Adrenal gland (tissue), 19 donors: ENCODE data around the gene HMGA1. TPM values are rescaled to one million over a fixed set of nuclear protein-coding genes. Genes with fewer than 3 reads are reported as not detected.

Source experiments
- DNase-seq, 7 donors: peaks; one replicate each; pipeline ENCODE4 v3.0.0-alpha.2; 2019 to 2020
- H3K27ac ChIP-seq, 5 donors: fragments of 200-600 bp; sonication (generic) in 4 of 5; 1 replicate in 3 of 5; 2 replicates in 2 of 5; pipeline versions ENCODE4 v1.5.1 to v1.8.0; 2016 to 2020; ENCODE audit warnings: mild to moderate bottlenecking in 1 of 5
- H3K27me3 ChIP-seq: fragments of 200-600 bp; 2 replicates; pipeline ENCODE4 v1.8.0; 2021
- H3K36me3 ChIP-seq, 2 donors: fragments of 200-600 bp; replicated peaks in 1 of 2; 1 replicate in 1 of 2; 2 replicates in 1 of 2; pipeline versions ENCODE4 v1.5.1 to v1.8.0; 2018 to 2022
- H3K4me1 ChIP-seq, 2 donors: fragments of 200-600 bp; replicated peaks in 1 of 2; 1 replicate in 1 of 2; 2 replicates in 1 of 2; pipeline versions ENCODE4 v1.5.1 to v1.8.0; 2018 to 2021
- H3K4me3 ChIP-seq, 4 donors: fragments of 200-600 bp; sonication (generic) in 3 of 4; one replicate each; pipeline ENCODE4 v1.5.1; 2016 to 2018
- H3K9me3 ChIP-seq, 3 donors: fragments of 200-600 bp; sonication (generic) in 1 of 3; replicated peaks in 1 of 3; 1 replicate in 2 of 3; 2 replicates in 1 of 3; pipeline versions ENCODE4 v1.5.1 to v1.8.0; 2016 to 2021
- POLR2A ChIP-seq, 2 donors: fragments of 450-650 bp; IDR thresholded peaks; one replicate each; pipeline ENCODE4 v1.6.1; 2017; ENCODE audit warnings: antibody characterized with exemption in 2 of 2, mild to moderate bottlenecking in 2 of 2, moderate library complexity in 1 of 2
- WGBS, 4 donors: extraction: QIAGEN DNeasy Blood & Tissue Kit in 2 of 4; methylation state at CpG; one replicate each; pipeline versions ENCODE4 v1.1.5 to v1.1.7; 2013 to 2017; 5-methylcytosine and 5-hydroxymethylcytosine counted together
- intact Hi-C, 2 donors: fragments of 100-400 bp; cut with DNase I; formaldehyde crosslinking; loops; one replicate each; pipeline versions ENCODE4 v1.14.1 to v1.15.0; 2022 to 2023
- long read RNA-seq, 10 donors: library from polyadenylated mRNA in 3 of 10; unstranded in 2 of 10; stranded (forward) in 1 of 10; transcript quantifications; one replicate each; pipeline ENCODE4 v2.0.0 and lab custom pipeline, GENCODE V29; 2021 to 2026
- polyA plus RNA-seq, 3 donors: library from polyadenylated mRNA; stranded (reverse); fragments of 200-250 nt in 2 of 3; fragments of 350-450 nt in 1 of 3; fragmentation: Illumina TruSeq in 1 of 3; extraction: RNeasy Lipid Tissue Mini Kit (QIAGEN cat#74804) in 1 of 3; gene quantifications; one replicate each; pipeline ENCODE4 v1.2.3, GENCODE V29; 2013 to 2014
- total RNA-seq, 9 donors: library from RNA; depleted of rRNA in 4 of 9; stranded (reverse); fragments of >200 nt in 4 of 9; fragments of 120-200 nt in 1 of 9; fragmentation: NEBNext Ultra II Directional in 1 of 9; extraction: Animal tissue kit (Norgen Biotek cat#: 25700) in 1 of 9; gene quantifications; one replicate each; pipeline versions ENCODE4 v1.1.0 to v1.2.4, GENCODE V29; 2013 to 2023
- TF ChIP-seq, protein P1 (sequence below), 6 experiments: fragments of 450-650 bp in 4 of 6; fragments of 200-600 bp in 2 of 6; sonication (generic) in 1 of 6; IDR thresholded peaks; 1 replicate in 5 of 6; 2 replicates in 1 of 6; pipeline versions ENCODE4 v1.5.1 to v1.8.0; 2016 to 2021; ENCODE audit warnings: antibody characterized with exemption in 6 of 6, mild to moderate bottlenecking in 2 of 6, moderate library complexity in 1 of 6
- donor health status: healthy with polysubstance abuse.
- donor health status: Bipolar disorder and iron deficiency.
- donor health status: DM: yes; HTN: yes; CAD: no.
- donor health status: DM: no; HTN: no; CAD: no.
- donor health status: DM: no; HTN: no; CAD: no.
- donor health status: DM: yes; HTN: yes; CAD: no.

Gene HMGA1, protein sequence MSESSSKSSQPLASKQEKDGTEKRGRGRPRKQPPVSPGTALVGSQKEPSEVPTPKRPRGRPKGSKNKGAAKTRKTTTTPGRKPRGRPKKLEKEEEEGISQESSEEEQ
- total RNA-seq (10 to 100 TPM in 6 of 9 donors, 1 to 10 TPM in 3; 3.6 to 27.0 (median 12.2) TPM), polyA plus RNA-seq (10 to 100 TPM in 1 of 3 donors, 1 to 10 TPM in 2; 6.6 to 13.3 (median 7.1) TPM)
- long read RNA-seq, donor 1, partial matches to known transcripts: 0 of 1 reads
- long read RNA-seq, donor 1, other reads (novel, unspliced or antisense): 0 of 1 reads
- long read RNA-seq, donor 2, partial matches to known transcripts: 0 of 4 reads
- long read RNA-seq, donor 2, other reads (novel, unspliced or antisense): 0 of 4 reads
- long read RNA-seq, donor 3, partial matches to known transcripts: 12 of 16 reads
- long read RNA-seq, donor 3, other reads (novel, unspliced or antisense): 0 of 16 reads
- long read RNA-seq, donor 4, partial matches to known transcripts: 0 of 3 reads
- long read RNA-seq, donor 4, other reads (novel, unspliced or antisense): 2 of 3 reads
- long read RNA-seq, donor 5, transcript HMGA1-201 (6 exons, 1,920 nt): major isoform, 5 of 15 reads
- long read RNA-seq, donor 5, partial matches to known transcripts: 0 of 15 reads
- long read RNA-seq, donor 5, other reads (novel, unspliced or antisense): 6 of 15 reads
- long read RNA-seq, donor 6, partial matches to known transcripts: 0 of 7 reads
- long read RNA-seq, donor 6, other reads (novel, unspliced or antisense): 1 of 7 reads
- long read RNA-seq, donor 7, partial matches to known transcripts: 0 of 2 reads
- long read RNA-seq, donor 7, other reads (novel, unspliced or antisense): 0 of 2 reads
- long read RNA-seq, donor 8, partial matches to known transcripts: 0 of 3 reads
- long read RNA-seq, donor 8, other reads (novel, unspliced or antisense): 0 of 3 reads
- long read RNA-seq, donor 9, partial matches to known transcripts: 0 of 2 reads
- long read RNA-seq, donor 9, other reads (novel, unspliced or antisense): 0 of 2 reads
- long read RNA-seq, donor 10, partial matches to known transcripts: 0 of 2 reads
- long read RNA-seq, donor 10, other reads (novel, unspliced or antisense): 0 of 2 reads

DNA sequence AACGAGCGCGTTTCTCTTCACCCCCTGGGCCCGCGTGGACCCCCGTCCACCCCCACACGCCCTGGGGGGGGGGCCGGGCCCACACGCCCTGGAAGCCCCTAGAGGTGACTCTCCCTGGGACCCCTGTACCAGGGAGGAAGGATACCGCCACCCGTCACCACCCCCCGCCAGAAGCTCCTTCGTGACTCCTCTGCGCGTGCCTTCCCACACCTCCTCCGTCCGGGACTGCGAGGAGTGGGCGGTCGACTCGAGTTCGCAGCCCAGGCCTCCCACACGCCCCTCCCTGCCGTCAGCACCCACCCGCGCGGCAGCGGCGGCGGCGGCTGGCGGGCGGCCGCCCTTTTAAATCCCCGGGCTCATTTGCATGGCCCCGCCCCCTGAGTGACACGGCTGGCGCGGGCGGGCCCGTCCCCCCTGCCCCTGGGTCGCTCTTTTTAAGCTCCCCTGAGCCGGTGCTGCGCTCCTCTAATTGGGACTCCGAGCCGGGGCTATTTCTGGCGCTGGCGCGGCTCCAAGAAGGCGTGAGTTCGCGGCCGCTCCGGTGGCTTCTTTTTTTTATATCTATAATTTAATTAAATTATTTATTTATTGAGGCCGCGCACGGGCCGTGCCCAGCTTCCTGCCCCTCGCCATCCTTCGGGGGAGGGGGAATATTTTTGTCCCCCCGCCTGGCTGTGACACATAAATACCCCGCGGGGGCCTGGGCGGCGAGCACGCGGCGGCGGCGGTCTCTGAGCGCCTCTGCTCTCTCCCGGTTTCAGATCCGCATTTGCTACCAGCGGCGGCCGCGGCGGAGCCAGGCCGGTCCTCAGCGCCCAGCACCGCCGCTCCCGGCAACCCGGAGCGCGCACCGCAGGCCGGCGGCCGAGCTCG, at the start of gene HMGA1:
Gene HMGA1 (plus strand): TSS at position 431 of the 873 bp plus-strand sequence. CDS start 3,908 bp downstream, outside the sequence.
- Histone ChIP-seq H3K36me3 (no peaks in the 10 kb centered on the region), H3K27ac (peak within 1 kb of the TSS; percentile 46 to 87 (median 56)), H3K4me1 (peaks cover 5 to 18% of the 10 kb centered on the region in 2 donors), H3K4me3 (peak within 1 kb of the TSS in 2 of 4 donors; percentile 43 to 79), H3K27me3 (no peaks in the 10 kb centered on the region), H3K9me3 (no peaks in the 10 kb centered on the region)
- intact Hi-C loops: no loop called here
- peak; percentile 47 to 73 for TF ChIP-seq POLR2A (IDR thresholded peaks at IDR 0.05)
- TF ChIP-seq, protein P1, sequence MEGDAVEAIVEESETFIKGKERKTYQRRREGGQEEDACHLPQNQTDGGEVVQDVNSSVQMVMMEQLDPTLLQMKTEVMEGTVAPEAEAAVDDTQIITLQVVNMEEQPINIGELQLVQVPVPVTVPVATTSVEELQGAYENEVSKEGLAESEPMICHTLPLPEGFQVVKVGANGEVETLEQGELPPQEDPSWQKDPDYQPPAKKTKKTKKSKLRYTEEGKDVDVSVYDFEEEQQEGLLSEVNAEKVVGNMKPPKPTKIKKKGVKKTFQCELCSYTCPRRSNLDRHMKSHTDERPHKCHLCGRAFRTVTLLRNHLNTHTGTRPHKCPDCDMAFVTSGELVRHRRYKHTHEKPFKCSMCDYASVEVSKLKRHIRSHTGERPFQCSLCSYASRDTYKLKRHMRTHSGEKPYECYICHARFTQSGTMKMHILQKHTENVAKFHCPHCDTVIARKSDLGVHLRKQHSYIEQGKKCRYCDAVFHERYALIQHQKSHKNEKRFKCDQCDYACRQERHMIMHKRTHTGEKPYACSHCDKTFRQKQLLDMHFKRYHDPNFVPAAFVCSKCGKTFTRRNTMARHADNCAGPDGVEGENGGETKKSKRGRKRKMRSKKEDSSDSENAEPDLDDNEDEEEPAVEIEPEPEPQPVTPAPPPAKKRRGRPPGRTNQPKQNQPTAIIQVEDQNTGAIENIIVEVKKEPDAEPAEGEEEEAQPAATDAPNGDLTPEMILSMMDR (IDR thresholded peaks at IDR 0.05): no peak
- peak; percentile 80 to 91 (median 85) for DNase-seq
- WGBS, 4 donors: 2 to 6% (median 3%) methylated on average over 42 to 91 of the region's 91 CpGs

DNA sequence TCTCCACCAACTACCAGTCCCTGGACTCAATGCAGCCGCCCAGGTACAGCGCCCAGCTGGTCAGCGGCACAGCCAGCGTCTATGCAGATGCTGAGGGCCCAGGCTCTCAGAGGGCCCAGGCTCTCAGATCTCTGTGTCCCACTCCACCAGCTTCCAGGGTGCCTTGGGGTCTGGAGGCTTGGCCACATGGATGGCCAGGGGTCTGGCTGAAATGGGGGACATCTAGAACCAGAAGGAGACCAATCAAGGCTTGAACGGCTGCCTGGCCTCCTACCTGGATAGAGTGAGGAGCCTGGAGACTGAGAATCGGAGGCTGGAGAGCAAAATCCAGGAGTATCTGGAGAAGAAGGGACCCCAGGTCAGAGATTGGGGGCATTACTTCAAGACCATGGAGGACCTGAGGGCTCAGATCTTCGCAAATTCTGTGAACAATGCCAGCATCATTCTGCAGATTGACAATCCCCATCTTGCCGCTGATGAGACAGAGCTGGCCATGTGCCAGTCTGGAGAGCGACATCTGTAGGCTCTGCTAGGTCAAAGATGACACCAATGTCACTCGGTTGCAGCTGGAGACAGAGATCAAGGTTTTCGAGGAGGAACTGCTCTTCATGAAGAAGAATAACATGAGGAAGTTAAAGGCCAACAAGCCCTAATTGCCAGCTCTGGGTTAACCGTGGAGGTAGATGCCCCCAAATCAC, 46.7 kb upstream of the HMGA1 start:
- Histone ChIP-seq H3K27me3 (no peaks in the 10 kb centered on the region), H3K36me3 (no peaks in the 10 kb centered on the region), H3K27ac (no peak overlapping the region), H3K4me1 (no peaks in the 10 kb centered on the region), H3K9me3 (no peaks in the 10 kb centered on the region), H3K4me3 (no peak overlapping the region)
- 78 to 86% (median 79%) methylated on average over 11 to 12 of the region's 12 CpGs for WGBS, 4 donors
- intact Hi-C loops: loop anchor here in 1 of 2 donors (10.0 kb wide), 1 partner anchor 415 kb away; no protein-coding TSS in a partner anchor
- TF ChIP-seq, protein P1 (IDR thresholded peaks at IDR 0.05): no peak
- TF ChIP-seq POLR2A (IDR thresholded peaks at IDR 0.05): no peak
- peak in 2 of 7 donors; percentile 18 to 23 for DNase-seq

DNA sequence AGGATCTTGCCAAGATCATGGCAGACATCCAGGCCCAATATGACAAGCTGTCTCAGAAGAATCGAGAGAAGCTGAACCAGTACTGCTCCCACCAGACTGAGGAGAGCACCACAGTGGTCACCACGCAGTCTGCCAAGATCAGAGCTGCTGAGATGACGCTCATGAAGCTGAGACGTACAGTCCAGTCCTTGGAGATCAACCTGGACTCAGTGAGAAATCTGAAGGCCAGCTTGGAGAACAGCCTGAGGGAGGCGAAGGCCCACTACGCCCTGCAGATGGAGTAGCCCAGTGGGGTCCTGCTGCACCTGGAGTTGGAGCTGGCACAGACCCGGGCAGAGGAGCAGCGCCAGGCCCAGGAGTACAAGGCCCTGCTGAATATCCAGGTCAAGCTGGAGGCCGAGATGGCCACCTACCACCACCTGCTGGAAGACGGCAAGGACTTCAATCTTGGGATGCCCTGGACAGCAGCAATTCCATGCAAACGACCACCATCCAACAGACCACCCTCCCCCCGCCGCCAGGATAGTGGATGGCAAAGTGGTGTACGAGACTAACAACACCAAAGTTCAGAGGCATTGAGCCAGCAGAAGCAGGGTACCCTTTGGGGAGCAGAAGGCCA, 46.1 kb upstream of the HMGA1 start:
- H3K36me3 ChIP-seq: no peaks in the 10 kb centered on the region
- DNase-seq: no peak
- intact Hi-C loops: loop anchor here in 1 of 2 donors (10.0 kb wide), 1 partner anchor 414 kb away; no protein-coding TSS in a partner anchor
- no peaks in the 10 kb centered on the region for H3K27me3 ChIP-seq
- WGBS, 4 donors: 70 to 88% (median 83%) methylated on average over 7 to 14 of the region's 14 CpGs
- no peaks in the 10 kb centered on the region for H3K9me3 ChIP-seq
- TF ChIP-seq, protein P1 (IDR thresholded peaks at IDR 0.05): no peak
- TF ChIP-seq POLR2A (IDR thresholded peaks at IDR 0.05): no peak
- H3K27ac ChIP-seq: no peak overlapping the region
- H3K4me3 ChIP-seq: no peak overlapping the region
- H3K4me1 ChIP-seq: no peaks in the 10 kb centered on the region
